HCT116 (cell line): ENCODE data around the gene DOLPP1. TPM values are rescaled to one million over a fixed set of nuclear protein-coding genes. Genes with fewer than 3 reads are reported as not detected.
A peak's percentile ranks its signal among the peaks of the same experiment; 100 is the strongest.

Source experiments
- ATAC-seq: fragments of 200-7000 bp; cut with Tn5 transposase; 2 replicates; pipeline ENCODE4 v1.9.1; 2020; ENCODE audit warnings: mild to moderate bottlenecking, moderate library complexity
- BruUV-seq: library from RNA; stranded (reverse); fragments of 400-500 nt; replicated peaks from 2 replicates; lab custom pipeline; 2021; lab: Mats Ljungman, UMichigan
- CTCF ChIA-PET: fragments of 300-600 bp; sonication (Branson Sonifier 250); formaldehyde crosslinking; loops from one replicate; lab custom pipeline; 2021; ENCODE audit warnings: antibody characterized with exemption; lab: Charles Lee
- POLR2A ChIA-PET: fragments of 300-600, 350-600 bp; sonication (Branson Sonifier 250); formaldehyde crosslinking; loops from one replicate; lab custom pipeline; 2021; ENCODE audit warnings: antibody characterized with exemption; lab: Charles Lee
- RAD21 ChIA-PET, 2 experiments: fragments of 300-600 bp; sonication (Branson Sonifier 250); formaldehyde crosslinking; loops; one replicate each; lab custom pipeline; 2023; ENCODE audit warnings: low total read pairs in 2 of 2; ENCODE audit not compliant: uncharacterized antibody in 2 of 2, unreplicated experiment in 2 of 2, low non-redundant PET in 1 of 2; lab: Charles Lee
- DNase-seq: peaks from one replicate; pipeline ENCODE4 v3.0.0-alpha.2; 2010; ENCODE audit warnings: low read depth, low spot score
- H2AFZ ChIP-seq: fragments of 200-600 bp; shearing (Covaris generic), sonication (generic); 2 replicates; pipeline ENCODE4 v1.6.1; 2017; ENCODE audit warnings: low read depth, mixed run types, mixed read lengths, antibody characterized with exemption, low read length; ENCODE audit not compliant: poor library complexity, severe bottlenecking
- H3K27ac ChIP-seq: 2 replicates; pipeline ENCODE4 v1.5.1; 2012; ENCODE audit warnings: low read depth, low read length
- H3K27me3 ChIP-seq: fragments of 200-600 bp; sonication (generic); 2 replicates; pipeline ENCODE4 v1.6.1; 2016; ENCODE audit warnings: mixed run types, low read length, mixed read lengths; ENCODE audit not compliant: insufficient read depth
- H3K36me3 ChIP-seq, 2 experiments: fragments of 200-500 bp in 1 of 2; fragments of 200-600 bp in 1 of 2; sonication (Bioruptor generic) in 1 of 2; sonication (generic) in 1 of 2; 2 replicates each; pipeline versions ENCODE4 v1.5.1 to v1.6.1; 2014 to 2016; ENCODE audit warnings: low read length in 2 of 2, inconsistent platforms in 1 of 2, mixed read lengths in 1 of 2, mixed run types in 1 of 2; ENCODE audit not compliant: insufficient read depth in 2 of 2, control insufficient read depth in 1 of 2
- H3K4me1 ChIP-seq, 2 experiments: fragments of 200-600 bp in 1 of 2; sonication (generic) in 1 of 2; 2 replicates each; pipeline versions ENCODE4 v1.5.1 to v1.6.1; 2012 to 2017; ENCODE audit warnings: low read length in 2 of 2, inconsistent platforms in 1 of 2, mild to moderate bottlenecking in 1 of 2, mixed read lengths in 1 of 2, mixed run types in 1 of 2, moderate library complexity in 1 of 2; ENCODE audit not compliant: insufficient read depth in 2 of 2, control insufficient read depth in 1 of 2
- H3K4me2 ChIP-seq: fragments of 200-600 bp; sonication (generic); 2 replicates; pipeline ENCODE4 v1.6.1; 2017; ENCODE audit warnings: mixed run types, low read length, mixed read lengths
- H3K4me3 ChIP-seq, 2 experiments: fragments of 200-600 bp in 1 of 2; sonication (generic) in 1 of 2; replicated peaks in 1 of 2; 2 replicates each; pipeline ENCODE4 v1.5.1; 2011 to 2016; ENCODE audit warnings: low read length in 2 of 2, control low read depth in 1 of 2, low read depth in 1 of 2, mild to moderate bottlenecking in 1 of 2, mixed read lengths in 1 of 2, mixed run types in 1 of 2
- H3K79me2 ChIP-seq: fragments of 200-600 bp; sonication (generic); 2 replicates; pipeline ENCODE4 v1.6.1; 2017; ENCODE audit warnings: mild to moderate bottlenecking, mixed run types, low read length, moderate library complexity, mixed read lengths; ENCODE audit not compliant: insufficient read depth
- H3K9ac ChIP-seq: fragments of 200-600 bp; sonication (generic); 2 replicates; pipeline ENCODE4 v1.6.1; 2016; ENCODE audit warnings: low read length, mixed read lengths
- H3K9me2 ChIP-seq: fragments of 200-600 bp; sonication (generic), shearing (Covaris generic); 2 replicates; pipeline ENCODE4 v1.6.1; 2017; ENCODE audit warnings: mixed run types, mild to moderate bottlenecking, moderate library complexity; ENCODE audit not compliant: insufficient read depth
- H3K9me3 ChIP-seq, 2 experiments: fragments of 200-500 bp in 1 of 2; fragments of 200-600 bp in 1 of 2; sonication (Bioruptor generic) in 1 of 2; sonication (generic) in 1 of 2; 2 replicates each; pipeline ENCODE4 v1.6.1; 2014 to 2017; ENCODE audit warnings: low read length in 2 of 2, mixed read lengths in 2 of 2, inconsistent platforms in 1 of 2, low read depth in 1 of 2, mild to moderate bottlenecking in 1 of 2, mixed run types in 1 of 2, moderate library complexity in 1 of 2; ENCODE audit not compliant: control insufficient read depth in 1 of 2, insufficient read depth in 1 of 2
- H4K20me1 ChIP-seq: fragments of 200-600 bp; sonication (generic), shearing (Covaris generic); 2 replicates; pipeline ENCODE4 v1.6.1; 2017; ENCODE audit warnings: mixed run types, mild to moderate bottlenecking, moderate library complexity; ENCODE audit not compliant: insufficient read depth
- CTCF ChIP-seq, 3 experiments: fragments of 200-600 bp in 1 of 3; sonication (generic) in 1 of 3; IDR thresholded peaks in 2 of 3; conservative IDR thresholded peaks in 1 of 3; 2 replicates each; pipeline ENCODE4 v1.5.1; 2012 to 2017; ENCODE audit warnings: low read depth in 2 of 3, low read length in 2 of 3, antibody characterized with exemption in 1 of 3, borderline replicate concordance in 1 of 3, control low read depth in 1 of 3, mild to moderate bottlenecking in 1 of 3, mixed read lengths in 1 of 3, mixed run types in 1 of 3, moderate library complexity in 1 of 3; ENCODE audit not compliant: insufficient read depth in 1 of 3
- EGR1 ChIP-seq: IDR thresholded peaks from 2 replicates; pipeline ENCODE4 v1.6.1; 2012; ENCODE audit warnings: low read depth
- EZH2 ChIP-seq: fragments of 200-600 bp; sonication (generic); IDR thresholded peaks from 2 replicates; pipeline ENCODE4 v1.6.1; 2017; ENCODE audit warnings: antibody characterized with exemption, mixed run types
- FOSL1 ChIP-seq: IDR thresholded peaks from 2 replicates; pipeline ENCODE4 v1.6.1; 2012; ENCODE audit warnings: low read depth
- JUND ChIP-seq: IDR thresholded peaks from 2 replicates; pipeline ENCODE4 v1.6.1; 2012
- MAX ChIP-seq: IDR thresholded peaks from 2 replicates; pipeline ENCODE4 v1.6.1; 2012
- POLR2AphosphoS5 ChIP-seq: IDR thresholded peaks from 2 replicates; pipeline ENCODE4 v1.6.1; 2011; ENCODE audit warnings: mild to moderate bottlenecking, low read depth, low read length, moderate library complexity
- RAD21 ChIP-seq: IDR thresholded peaks from 2 replicates; pipeline ENCODE4 v1.6.1; 2012; ENCODE audit warnings: low read depth, mild to moderate bottlenecking
- TCF7L2 ChIP-seq: IDR thresholded peaks from 2 replicates; pipeline ENCODE4 v1.7.0; 2011; ENCODE audit warnings: borderline replicate concordance, inconsistent platforms; ENCODE audit not compliant: insufficient read depth, insufficient read length; ENCODE audit errors: extremely low read depth
- YY1 ChIP-seq: IDR thresholded peaks from 2 replicates; pipeline ENCODE4 v1.6.1; 2011; ENCODE audit warnings: low read length, low read depth, moderate library complexity, mild to moderate bottlenecking; ENCODE audit not compliant: insufficient replicate concordance; ENCODE audit errors: extremely low read depth
- ZBTB33 ChIP-seq: IDR thresholded peaks from 2 replicates; pipeline ENCODE4 v1.6.1; 2011; ENCODE audit warnings: mild to moderate bottlenecking, low read length, moderate library complexity; ENCODE audit not compliant: insufficient replicate concordance; ENCODE audit errors: extremely low read depth
- ZNF274 ChIP-seq: fragments of 200-500 bp; sonication (Bioruptor generic); IDR thresholded peaks from 2 replicates; pipeline ENCODE4 v1.6.1; 2014; ENCODE audit warnings: mild to moderate bottlenecking, low read depth, low read length, inconsistent platforms
- intact Hi-C: fragments of 100-400 bp; cut with micrococcal nuclease; formaldehyde crosslinking; loops from 2 replicates; pipeline ENCODE4 v1.10.0; 2022
- total RNA-seq: library from RNA; stranded (reverse); gene quantifications from one replicate; pipeline ENCODE4 v1.2.1, GENCODE V29; 2021; ENCODE audit not compliant: unreplicated experiment

The DOLPP1 gene
- total RNA-seq, 1 experiment from 2014 or later: 17.4 TPM

- BruUV-seq: no TSS peak
- TF ChIP-seq MAX (no peak), ZNF274 (no peak), CTCF (IDR thresholded peaks at IDR 0.05 in 2 of 3, conservative IDR thresholded peaks at IDR 0.05 in 1 of 3; ENCODE audit: borderline replicate concordance in 1 of 3, insufficient read depth in 1 of 3, low read depth in 2 of 3, low read length in 2 of 3) (no peak), TCF7L2 (no peak), EZH2 (no peak), ZBTB33 (no peak), RAD21 (no peak), POLR2AphosphoS5 (no peak), FOSL1 (no peak), EGR1 (no peak), YY1 (no peak), JUND (no peak)
- no peaks in the 10 kb centered on the region for H3K36me3 ChIP-seq
- H3K9me2 ChIP-seq: no peaks in the 10 kb centered on the region
- intact Hi-C loops: no loop called here
- ATAC-seq: no peak
- H3K27ac ChIP-seq: no peak overlapping the region
- H3K9me3 ChIP-seq: no peaks in the 10 kb centered on the region
- ChIA-PET RAD21 (no interaction called here), POLR2A (no interaction called here), CTCF (interaction anchor here (1.3 kb wide), 1 partner anchor 516 kb away, joined by 4 read pairs; no protein-coding TSS in a partner anchor)
- peaks cover 26% of the 10 kb centered on the region for H3K79me2 ChIP-seq
- H4K20me1 ChIP-seq: no peaks in the 10 kb centered on the region
- no peak for DNase-seq
- H3K9ac ChIP-seq: no peak overlapping the region
- H3K4me1 ChIP-seq: peaks cover 16 to 35% of the 10 kb centered on the region in 2 experiments
- peak overlapping the region; percentile 89 for H3K4me2 ChIP-seq
- H3K27me3 ChIP-seq: no peaks in the 10 kb centered on the region
- no peak overlapping the region for H2AFZ ChIP-seq
- peak overlapping the region; percentile 73 to 74 for H3K4me3 ChIP-seq
Measured at GRCh38 chr9:129108805-129109536, 28.1 kb downstream of the DOLPP1 start.
